ENCODE measurements around the gene THAP4.
"Not testable (repeated sequence)": the region's sequence is repeated elsewhere in the genome, so short reads cannot be mapped to it uniquely, and the experiment has no call there.

THAP4 gene

DNA sequence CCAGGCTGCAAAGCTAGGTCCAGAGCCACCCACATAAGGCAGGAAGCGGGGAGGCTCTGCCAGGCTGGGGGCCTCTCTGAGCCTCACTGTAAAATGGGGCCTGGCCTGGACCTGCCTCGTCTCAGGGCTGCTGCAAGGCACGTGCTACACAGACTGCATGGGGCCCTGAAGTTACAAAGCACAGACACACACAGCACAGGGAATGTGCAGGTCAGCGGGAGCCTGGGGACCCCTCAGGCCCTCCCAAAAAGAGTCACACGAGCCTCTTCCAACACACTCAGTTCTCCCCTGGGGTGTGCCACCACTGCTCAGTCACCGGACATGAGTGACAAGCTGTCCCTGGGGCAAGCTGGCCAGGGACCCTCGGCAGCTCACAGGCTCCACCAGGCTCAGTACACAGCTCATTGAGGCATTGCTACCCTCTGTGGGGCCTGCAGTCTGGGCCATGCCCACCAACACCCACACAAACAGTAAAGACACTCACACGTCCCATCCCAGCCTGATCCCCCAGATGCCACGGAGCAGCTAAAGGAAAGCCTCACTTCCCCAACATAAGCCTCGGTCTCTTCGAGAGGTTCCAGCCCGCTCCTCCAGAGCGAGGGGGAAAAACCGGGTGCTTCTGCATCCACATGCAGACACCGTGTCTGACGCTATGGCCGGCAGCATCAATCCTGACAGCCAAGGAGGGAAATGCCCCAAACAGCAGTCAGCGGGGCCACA is 44.7 kb downstream of the THAP4 start:
- Histone ChIP-seq H2AFZ (ENCODE audit: low read depth, low read length) (no peak overlapping the region), H3K27ac (ENCODE audit: low read length) (no peak overlapping the region), H3K4me3 (ENCODE audit: low read depth in 1 of 2, low read length in 2 of 2) (no peak overlapping the region), H3K36me3 (ENCODE audit: insufficient read depth, low read length) (peaks cover 77% of the 10 kb centered on the region), H3K9ac (ENCODE audit: low read depth, low read length) (no peak overlapping the region), H3K4me2 (ENCODE audit: insufficient read depth, low read length) (no peak overlapping the region), H3K4me1 (ENCODE audit: insufficient read depth, low read length) (no peaks in the 10 kb centered on the region), H3K9me3 (ENCODE audit: insufficient read depth, low read length, severe bottlenecking) (peaks cover 14% of the 10 kb centered on the region), H3K79me2 (ENCODE audit: insufficient read depth, low read length) (no peaks in the 10 kb centered on the region; the same call in 1 of the 2 replicates), H3K27me3 (ENCODE audit: insufficient read depth, low read length, poor library complexity) (no peaks in the 10 kb centered on the region), H4K20me1 (ENCODE audit: insufficient read depth, low read length) (0 out of 2 replicates have a peak, but pooled peaks cover 5% of the 10 kb centered on the region)
- ATAC-seq (ENCODE audit: insufficient read depth, low read depth) (no peak), DNase-seq (no peak)
- TF ChIP-seq, protein P1, sequence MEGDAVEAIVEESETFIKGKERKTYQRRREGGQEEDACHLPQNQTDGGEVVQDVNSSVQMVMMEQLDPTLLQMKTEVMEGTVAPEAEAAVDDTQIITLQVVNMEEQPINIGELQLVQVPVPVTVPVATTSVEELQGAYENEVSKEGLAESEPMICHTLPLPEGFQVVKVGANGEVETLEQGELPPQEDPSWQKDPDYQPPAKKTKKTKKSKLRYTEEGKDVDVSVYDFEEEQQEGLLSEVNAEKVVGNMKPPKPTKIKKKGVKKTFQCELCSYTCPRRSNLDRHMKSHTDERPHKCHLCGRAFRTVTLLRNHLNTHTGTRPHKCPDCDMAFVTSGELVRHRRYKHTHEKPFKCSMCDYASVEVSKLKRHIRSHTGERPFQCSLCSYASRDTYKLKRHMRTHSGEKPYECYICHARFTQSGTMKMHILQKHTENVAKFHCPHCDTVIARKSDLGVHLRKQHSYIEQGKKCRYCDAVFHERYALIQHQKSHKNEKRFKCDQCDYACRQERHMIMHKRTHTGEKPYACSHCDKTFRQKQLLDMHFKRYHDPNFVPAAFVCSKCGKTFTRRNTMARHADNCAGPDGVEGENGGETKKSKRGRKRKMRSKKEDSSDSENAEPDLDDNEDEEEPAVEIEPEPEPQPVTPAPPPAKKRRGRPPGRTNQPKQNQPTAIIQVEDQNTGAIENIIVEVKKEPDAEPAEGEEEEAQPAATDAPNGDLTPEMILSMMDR (IDR thresholded peaks at IDR 0.05; ENCODE audit: borderline replicate concordance, extremely low read depth, low read length, poor library complexity, severe bottlenecking): no peak
- TF ChIP-seq EZH2 (IDR thresholded peaks at IDR 0.05; ENCODE audit: borderline replicate concordance, low read depth, low read length, severe bottlenecking): no peak

DNA sequence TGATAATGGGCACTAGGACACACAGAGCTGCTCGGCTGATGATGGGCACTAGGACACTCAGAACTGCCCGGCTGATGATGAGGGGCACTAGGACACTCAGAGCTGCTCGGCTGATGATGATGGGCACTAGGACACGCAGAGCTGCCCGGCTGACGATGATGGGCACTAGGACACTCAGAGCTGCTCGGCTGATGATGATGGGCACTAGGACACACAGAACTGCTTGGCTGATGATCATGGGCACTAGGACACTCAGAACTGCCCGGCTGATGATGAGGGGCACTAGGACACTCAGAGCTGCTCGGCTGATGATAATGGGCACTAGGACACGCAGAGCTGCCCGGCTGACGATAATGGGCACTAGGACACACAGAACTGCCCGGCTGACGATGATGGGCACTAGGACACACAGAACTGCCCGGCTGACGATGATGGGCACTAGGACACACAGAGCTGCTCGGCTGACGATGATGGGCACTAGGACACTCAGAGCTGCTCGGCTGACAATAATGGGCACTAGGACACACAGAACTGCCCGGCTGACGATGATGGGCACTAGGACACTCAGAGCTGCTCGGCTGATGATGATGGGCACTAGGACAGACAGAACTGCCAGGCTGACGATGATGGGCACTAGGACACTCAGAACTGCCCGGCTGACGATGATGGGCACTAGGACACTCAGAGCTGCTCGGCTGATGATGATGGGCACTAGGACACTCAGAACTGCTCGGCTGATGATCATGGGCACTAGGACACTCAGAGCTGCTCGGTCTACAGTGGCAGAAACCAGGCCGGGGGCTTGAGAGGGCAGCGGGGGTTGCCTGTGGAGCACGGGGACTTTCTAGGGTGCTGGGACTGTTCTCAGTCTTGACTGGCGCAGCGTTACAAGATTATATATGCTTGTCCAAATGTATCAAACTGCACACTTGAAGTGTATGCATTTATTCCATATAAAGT is 46.2 kb downstream of the THAP4 start:
- not testable (repeated sequence) for H4K20me1 ChIP-seq (ENCODE audit: insufficient read depth, low read length); H3K4me1 ChIP-seq (ENCODE audit: insufficient read depth, low read length); H3K79me2 ChIP-seq (ENCODE audit: insufficient read depth, low read length); H3K27ac ChIP-seq (ENCODE audit: low read length); ATAC-seq (ENCODE audit: insufficient read depth, low read depth); H2AFZ ChIP-seq (ENCODE audit: low read depth, low read length); H3K4me2 ChIP-seq (ENCODE audit: insufficient read depth, low read length); DNase-seq; H3K27me3 ChIP-seq (ENCODE audit: insufficient read depth, low read length, poor library complexity); H3K4me3 ChIP-seq (ENCODE audit: low read depth in 1 of 2, low read length in 2 of 2); H3K9ac ChIP-seq (ENCODE audit: low read depth, low read length)
- H3K36me3 ChIP-seq (ENCODE audit: insufficient read depth, low read length): peaks cover 81% of the 10 kb centered on the region
- H3K9me3 ChIP-seq (ENCODE audit: insufficient read depth, low read length, severe bottlenecking): peaks cover 26% of the 10 kb centered on the region

DNA sequence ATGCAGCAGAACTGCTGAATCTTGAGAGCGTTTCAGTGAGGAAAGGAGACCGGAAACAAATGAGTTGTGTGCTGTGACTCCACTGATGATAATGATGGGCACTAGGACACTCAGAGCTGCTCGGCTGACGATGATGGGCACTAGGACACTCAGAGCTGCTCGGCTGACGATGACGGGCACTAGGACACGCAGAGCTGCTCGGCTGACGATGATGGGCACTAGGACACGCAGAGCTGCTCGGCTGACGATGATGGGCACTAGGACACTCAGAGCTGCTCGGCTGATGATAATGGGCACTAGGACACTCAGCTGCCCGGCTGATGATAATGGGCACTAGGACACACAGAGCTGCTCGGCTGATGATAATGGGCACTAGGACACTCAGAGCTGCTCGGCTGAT is 47.1 kb downstream of the THAP4 start:
- H3K4me1 ChIP-seq (ENCODE audit: insufficient read depth, low read length); H2AFZ ChIP-seq (ENCODE audit: low read depth, low read length); H4K20me1 ChIP-seq (ENCODE audit: insufficient read depth, low read length); H3K79me2 ChIP-seq (ENCODE audit: insufficient read depth, low read length); H3K4me2 ChIP-seq (ENCODE audit: insufficient read depth, low read length); H3K27ac ChIP-seq (ENCODE audit: low read length); H3K27me3 ChIP-seq (ENCODE audit: insufficient read depth, low read length, poor library complexity); H3K4me3 ChIP-seq (ENCODE audit: low read depth in 1 of 2, low read length in 2 of 2); H3K9ac ChIP-seq (ENCODE audit: low read depth, low read length); DNase-seq; ATAC-seq (ENCODE audit: insufficient read depth, low read depth): not testable (repeated sequence)
- peaks cover 26% of the 10 kb centered on the region for H3K9me3 ChIP-seq (ENCODE audit: insufficient read depth, low read length, severe bottlenecking)
- peaks cover 84% of the 10 kb centered on the region for H3K36me3 ChIP-seq (ENCODE audit: insufficient read depth, low read length)

DNA sequence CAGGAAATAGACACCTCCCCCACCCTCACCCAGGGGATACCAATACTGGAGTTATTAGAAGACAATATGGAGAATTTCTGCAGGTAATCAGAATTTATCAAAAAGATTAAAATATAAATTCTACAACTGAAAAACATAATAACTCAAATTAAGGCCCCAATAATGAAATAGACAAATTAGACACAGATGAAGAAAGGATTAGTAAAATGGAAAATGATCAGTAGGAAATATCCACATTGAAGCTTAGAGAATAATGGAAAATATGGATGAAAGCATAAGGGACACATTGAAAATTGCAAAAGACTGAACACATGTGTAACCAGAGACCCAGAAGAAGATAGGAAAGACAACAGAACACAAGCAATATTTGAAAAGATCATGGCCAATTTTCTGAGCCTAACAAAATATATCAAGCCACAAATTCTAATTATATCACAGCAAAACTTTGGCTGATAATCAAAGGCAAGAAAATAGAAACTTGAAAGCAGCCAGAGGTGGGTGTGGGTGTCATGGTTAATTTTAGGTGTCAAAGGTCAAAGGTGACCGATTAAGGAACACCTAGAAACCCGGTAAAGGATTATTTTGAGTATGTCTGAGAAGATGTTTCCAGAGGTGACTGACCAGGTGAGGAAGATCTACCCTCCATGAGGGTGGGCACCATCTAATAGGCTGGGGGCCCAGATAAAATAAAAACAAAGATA is 50.2 kb downstream of the THAP4 start:
- Histone ChIP-seq H3K4me2 (ENCODE audit: insufficient read depth, low read length) (no peak overlapping the region), H3K9me3 (ENCODE audit: insufficient read depth, low read length, severe bottlenecking) (peaks cover 26% of the 10 kb centered on the region), H3K4me3 (ENCODE audit: low read depth in 1 of 2, low read length in 2 of 2) (no peak overlapping the region), H2AFZ (ENCODE audit: low read depth, low read length) (no peak overlapping the region), H3K36me3 (ENCODE audit: insufficient read depth, low read length) (peaks cover 85% of the 10 kb centered on the region), H3K27ac (ENCODE audit: low read length) (no peak overlapping the region), H3K4me1 (ENCODE audit: insufficient read depth, low read length) (no peaks in the 10 kb centered on the region), H3K27me3 (ENCODE audit: insufficient read depth, low read length, poor library complexity) (no peaks in the 10 kb centered on the region), H4K20me1 (ENCODE audit: insufficient read depth, low read length) (no peaks in the 10 kb centered on the region), H3K9ac (ENCODE audit: low read depth, low read length) (no peak overlapping the region), H3K79me2 (ENCODE audit: insufficient read depth, low read length) (no peaks in the 10 kb centered on the region; the same call in 1 of the 2 replicates)
- ATAC-seq (ENCODE audit: insufficient read depth, low read depth) (no peak), DNase-seq (no peak)
- TF ChIP-seq, protein P1 (IDR thresholded peaks at IDR 0.05; ENCODE audit: borderline replicate concordance, extremely low read depth, low read length, poor library complexity, severe bottlenecking): no peak
- TF ChIP-seq EZH2 (IDR thresholded peaks at IDR 0.05; ENCODE audit: borderline replicate concordance, low read depth, low read length, severe bottlenecking): no peak

Measured in DND-41 (cell line).